Measurements from ENCODE around the gene NRXN3. TPM values are rescaled to one million over a fixed set of nuclear protein-coding genes. Genes with fewer than 3 reads are reported as not detected.

The NRXN3 gene
- total RNA-seq, 3 donors from 2014 or later: 2.1 to 27.3 (median 2.6) TPM

- no peak for ATAC-seq
- no peak for TF ChIP-seq CTCF (IDR thresholded peaks at IDR 0.05)
- no peaks in the 10 kb centered on the region for H3K36me3 ChIP-seq (ENCODE audit: low read depth)
- no peaks in the 10 kb centered on the region for H3K9me3 ChIP-seq
- intact Hi-C loops (cut with DNase I, micrococcal nuclease): no loop called here
- no peak overlapping the region for H3K4me3 ChIP-seq
- no peak for DNase-seq
- no peaks in the 10 kb centered on the region for H3K4me1 ChIP-seq (ENCODE audit: low read depth)
Observed at GRCh38 chr14:78403278-78403815, 233.2 kb downstream of the NRXN3 start.

GRCh38 chr14:78405079-78405856, 235.1 kb downstream of the NRXN3 start:
- no peak for TF ChIP-seq CTCF (IDR thresholded peaks at IDR 0.05)
- intact Hi-C loops (cut with DNase I, micrococcal nuclease): no loop called here
- H3K36me3 ChIP-seq (ENCODE audit: low read depth): no peaks in the 10 kb centered on the region
- no peaks in the 10 kb centered on the region for H3K4me1 ChIP-seq (ENCODE audit: low read depth)
- no peak for ATAC-seq
- no peaks in the 10 kb centered on the region for H3K9me3 ChIP-seq
- H3K4me3 ChIP-seq: no peak overlapping the region
- no peak for DNase-seq

GRCh38 chr14:78412475-78412874, 242.3 kb downstream of the NRXN3 start:
- ATAC-seq (no peak), DNase-seq (no peak)
- Histone ChIP-seq H3K36me3 (ENCODE audit: low read depth) (no peaks in the 10 kb centered on the region), H3K4me1 (ENCODE audit: low read depth) (no peaks in the 10 kb centered on the region), H3K4me3 (no peak overlapping the region), H3K9me3 (no peaks in the 10 kb centered on the region)
- intact Hi-C loops (cut with DNase I, micrococcal nuclease): no loop called here
- no peak for TF ChIP-seq CTCF (IDR thresholded peaks at IDR 0.05)

DNA sequence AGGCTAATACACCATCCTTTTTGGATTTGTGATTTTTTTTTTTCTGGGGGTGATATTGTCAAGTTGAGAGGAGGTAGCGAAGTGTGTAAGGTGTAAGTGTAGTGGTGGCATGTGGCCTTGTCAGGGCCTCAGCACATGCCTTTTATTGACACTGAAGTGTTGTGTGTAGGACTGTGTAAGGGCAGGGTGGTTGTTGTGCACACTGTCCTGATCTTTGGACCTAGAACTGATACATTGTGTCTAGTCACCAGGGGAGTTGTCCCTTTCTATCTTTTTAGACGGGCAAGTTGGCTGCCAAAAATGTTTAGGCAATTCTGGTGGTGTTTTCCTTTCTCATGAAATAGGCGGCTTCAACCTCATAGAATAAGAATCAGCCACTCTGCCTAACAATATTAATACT, 244.0 kb downstream of the NRXN3 start:
- no peaks in the 10 kb centered on the region for H3K36me3 ChIP-seq (ENCODE audit: low read depth)
- no peaks in the 10 kb centered on the region for H3K9me3 ChIP-seq
- intact Hi-C loops (cut with DNase I, micrococcal nuclease): no loop called here
- H3K4me3 ChIP-seq: no peak overlapping the region
- H3K4me1 ChIP-seq (ENCODE audit: low read depth): no peaks in the 10 kb centered on the region
- no peak for TF ChIP-seq CTCF (IDR thresholded peaks at IDR 0.05)
- no peak for DNase-seq
- ATAC-seq: no peak

- no peak overlapping the region for H3K4me3 ChIP-seq
- intact Hi-C loops (cut with DNase I, micrococcal nuclease): no loop called here
- DNase-seq (no peak), ATAC-seq (no peak)
- TF ChIP-seq CTCF (IDR thresholded peaks at IDR 0.05): no peak
- H3K9me3 ChIP-seq: no peaks in the 10 kb centered on the region
- no peaks in the 10 kb centered on the region for H3K4me1 ChIP-seq (ENCODE audit: low read depth)
- H3K36me3 ChIP-seq (ENCODE audit: low read depth): no peaks in the 10 kb centered on the region
Observed at GRCh38 chr14:78417532-78417931, 247.4 kb downstream of the NRXN3 start.
